Tibial nerve (tissue), 4 donors: ENCODE results near the gene DGKA.

ENCODE experiments used
- EP300 ChIP-seq, 2 donors: sonication (generic); formaldehyde crosslinking; IDR thresholded peaks; one replicate each; pipeline ENCODE4 v1.6.1; 2017; ENCODE audit warnings: antibody characterized with exemption in 2 of 2, mild to moderate bottlenecking in 1 of 2
- POLR2A ChIP-seq, 2 donors: fragments of 450-650 bp; IDR thresholded peaks; one replicate each; pipeline ENCODE4 v1.6.1; 2017; ENCODE audit warnings: antibody characterized with exemption in 2 of 2, mild to moderate bottlenecking in 2 of 2, moderate library complexity in 2 of 2
- TF ChIP-seq, protein P1 (sequence below), 5 experiments: fragments of 200-600 bp in 3 of 5; fragments of 450-650 bp in 2 of 5; sonication (generic) in 3 of 5; IDR thresholded peaks; one replicate each; pipeline ENCODE4 v1.5.1; 2016 to 2019; ENCODE audit warnings: antibody characterized with exemption in 5 of 5, mild to moderate bottlenecking in 3 of 5, moderate library complexity in 2 of 5

DNA sequence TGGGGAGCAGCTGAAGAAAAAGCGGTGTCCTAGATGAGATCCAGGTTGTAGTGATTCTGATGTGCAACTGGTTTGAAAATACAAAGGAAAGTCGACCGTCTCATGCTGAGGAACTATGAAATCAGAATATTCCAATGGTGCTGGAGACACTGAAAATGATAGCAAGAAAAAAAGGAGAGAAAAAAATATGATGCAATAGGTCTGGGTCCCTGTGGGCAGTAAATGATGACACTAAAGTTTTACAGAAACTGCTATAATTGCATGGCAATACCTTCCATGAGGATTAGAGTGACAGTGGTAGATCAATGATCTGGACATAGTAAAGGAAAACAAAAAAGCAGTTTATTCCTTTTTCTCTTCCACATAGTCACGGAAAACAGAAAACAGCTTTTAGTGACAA is 5.6 kb upstream of the DGKA start:
- no peak for TF ChIP-seq EP300 (IDR thresholded peaks at IDR 0.05)
- TF ChIP-seq, protein P1, sequence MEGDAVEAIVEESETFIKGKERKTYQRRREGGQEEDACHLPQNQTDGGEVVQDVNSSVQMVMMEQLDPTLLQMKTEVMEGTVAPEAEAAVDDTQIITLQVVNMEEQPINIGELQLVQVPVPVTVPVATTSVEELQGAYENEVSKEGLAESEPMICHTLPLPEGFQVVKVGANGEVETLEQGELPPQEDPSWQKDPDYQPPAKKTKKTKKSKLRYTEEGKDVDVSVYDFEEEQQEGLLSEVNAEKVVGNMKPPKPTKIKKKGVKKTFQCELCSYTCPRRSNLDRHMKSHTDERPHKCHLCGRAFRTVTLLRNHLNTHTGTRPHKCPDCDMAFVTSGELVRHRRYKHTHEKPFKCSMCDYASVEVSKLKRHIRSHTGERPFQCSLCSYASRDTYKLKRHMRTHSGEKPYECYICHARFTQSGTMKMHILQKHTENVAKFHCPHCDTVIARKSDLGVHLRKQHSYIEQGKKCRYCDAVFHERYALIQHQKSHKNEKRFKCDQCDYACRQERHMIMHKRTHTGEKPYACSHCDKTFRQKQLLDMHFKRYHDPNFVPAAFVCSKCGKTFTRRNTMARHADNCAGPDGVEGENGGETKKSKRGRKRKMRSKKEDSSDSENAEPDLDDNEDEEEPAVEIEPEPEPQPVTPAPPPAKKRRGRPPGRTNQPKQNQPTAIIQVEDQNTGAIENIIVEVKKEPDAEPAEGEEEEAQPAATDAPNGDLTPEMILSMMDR (IDR thresholded peaks at IDR 0.05) = no peak
- TF ChIP-seq POLR2A (IDR thresholded peaks at IDR 0.05) = no peak
